HepG2 (cell line): ENCODE results near the gene FLYWCH1. TPM values are rescaled to one million over a fixed set of nuclear protein-coding genes. Genes with fewer than 3 reads are reported as not detected.

Experiments
- ARNTL ChIP-seq: sonication (generic); formaldehyde crosslinking; IDR thresholded peaks from 2 replicates; pipeline ENCODE4 v1.4.0; 2020; ENCODE audit warnings: mild to moderate bottlenecking, missing genetic modification reagents
- CREB1 ChIP-seq, 2 experiments: fragments of 450-650 bp in 1 of 2; IDR thresholded peaks; 2 replicates each; pipeline ENCODE4 v1.6.1; 2016 to 2017; ENCODE audit warnings: control low read depth in 1 of 2, mild to moderate bottlenecking in 1 of 2, missing compliant biosample characterization in 1 of 2, missing genetic modification characterization in 1 of 2
- FOXP1 ChIP-seq, 2 experiments: fragments of 450-650 bp in 1 of 2; IDR thresholded peaks; 2 replicates each; pipeline ENCODE4 v1.6.1; 2017 to 2018; ENCODE audit warnings: antibody characterized with exemption in 1 of 2
- KAT7 ChIP-seq: IDR thresholded peaks from 2 replicates; pipeline ENCODE4 v1.6.1; 2018; ENCODE audit warnings: borderline replicate concordance, missing compliant biosample characterization
- KDM3A ChIP-seq: IDR thresholded peaks from 2 replicates; pipeline ENCODE4 v1.6.1; 2018; ENCODE audit warnings: low read depth, missing compliant biosample characterization
- LRRFIP1 ChIP-seq: sonication (generic); formaldehyde crosslinking; conservative IDR thresholded peaks from 2 replicates; pipeline ENCODE4 v1.4.0; 2020; ENCODE audit warnings: missing genetic modification reagents
- MIER2 ChIP-seq: IDR thresholded peaks from 2 replicates; pipeline ENCODE4 v1.6.1; 2016; ENCODE audit warnings: missing biosample characterization, missing genetic modification reagents
- MYNN ChIP-seq: sonication (generic); formaldehyde crosslinking; IDR thresholded peaks from 2 replicates; pipeline ENCODE4 v1.4.0; 2020; ENCODE audit warnings: mild to moderate bottlenecking, low read depth, missing genetic modification reagents
- SYNCRIP ChIP-seq: fragments of 200-400 bp; formaldehyde crosslinking; IDR thresholded peaks from 2 replicates; pipeline ENCODE4 v1.6.1; 2018; ENCODE audit warnings: mild to moderate bottlenecking, low read depth, low read length; ENCODE audit not compliant: insufficient read depth
- XRCC5 ChIP-seq: fragments of 200-400 bp; formaldehyde crosslinking; optimal IDR thresholded peaks from 2 replicates; pipeline ENCODE3; 2017; ENCODE audit warnings: mild to moderate bottlenecking, low read length
- ZBTB7B ChIP-seq: sonication (generic); formaldehyde crosslinking; IDR thresholded peaks from 2 replicates; pipeline ENCODE4 v1.4.0; 2020; ENCODE audit warnings: missing genetic modification reagents
- ZFX ChIP-seq: sonication (generic); formaldehyde crosslinking; IDR thresholded peaks from 2 replicates; pipeline ENCODE4 v1.4.0; 2020; ENCODE audit warnings: mild to moderate bottlenecking, low read depth, missing genetic modification reagents, moderate library complexity
- ZFY ChIP-seq: sonication (generic); formaldehyde crosslinking; IDR thresholded peaks from 2 replicates; pipeline ENCODE4 v1.4.0; 2020; ENCODE audit warnings: missing genetic modification reagents
- ZNF331 ChIP-seq: sonication (generic); formaldehyde crosslinking; IDR thresholded peaks from 2 replicates; pipeline ENCODE4 v1.4.0; 2020; ENCODE audit warnings: missing genetic modification reagents
- ZNF350 ChIP-seq: sonication (generic); formaldehyde crosslinking; IDR thresholded peaks from 2 replicates; pipeline ENCODE4 v1.4.0; 2020; ENCODE audit warnings: mild to moderate bottlenecking, low read depth, missing genetic modification reagents, borderline replicate concordance
- ZNF501 ChIP-seq: sonication (generic); formaldehyde crosslinking; IDR thresholded peaks from 2 replicates; pipeline ENCODE4 v1.5.1; 2020; ENCODE audit warnings: mild to moderate bottlenecking, moderate library complexity, missing genetic modification reagents
- ZNF768 ChIP-seq: sonication (generic); formaldehyde crosslinking; IDR thresholded peaks from 2 replicates; pipeline ENCODE4 v1.4.0; 2020; ENCODE audit warnings: missing genetic modification reagents
- polyA plus RNA-seq, 8 experiments: library from polyadenylated mRNA; depleted of rRNA in 3 of 8; stranded (reverse) in 7 of 8; unstranded in 1 of 8; fragments of >200 nt; fragmentation: Illumina TruSeq in 4 of 8; extraction: Trizol in 4 of 8; gene quantifications; 2 replicates each; pipeline versions ENCODE4 v1.2.1 to v1.2.3, GENCODE V29; 2011 to 2016; ENCODE audit warnings: low read depth in 4 of 8, missing spikeins in 1 of 8, mixed read lengths in 1 of 8; ENCODE audit not compliant: insufficient read depth in 1 of 8
- total RNA-seq, 5 experiments: library from RNA; depleted of rRNA; stranded (reverse); fragments of >200 nt; fragmentation: Illumina TruSeq; extraction: Trizol; gene quantifications; 2 replicates each; pipeline ENCODE4 v1.2.3, GENCODE V29; 2016; ENCODE audit warnings: low read depth in 1 of 5
- TF ChIP-seq, protein P1 (sequence below): sonication (generic); formaldehyde crosslinking; IDR thresholded peaks from 2 replicates; pipeline ENCODE4 v1.4.0; 2020; ENCODE audit warnings: mild to moderate bottlenecking, missing genetic modification reagents
- TF ChIP-seq, protein P2 (sequence below): sonication (generic); formaldehyde crosslinking; IDR thresholded peaks from 2 replicates; pipeline ENCODE4 v1.8.0; 2022; ENCODE audit warnings: mild to moderate bottlenecking, missing genetic modification reagents; ENCODE audit not compliant: insufficient replicate concordance
- TF ChIP-seq, protein P3 (sequence below): IDR thresholded peaks from 2 replicates; pipeline ENCODE4 v1.6.1; 2016
- TF ChIP-seq, protein P4 (sequence below): sonication (generic); formaldehyde crosslinking; IDR thresholded peaks from 2 replicates; pipeline ENCODE4 v1.8.0; 2022; ENCODE audit warnings: mild to moderate bottlenecking, missing genetic modification reagents, moderate library complexity

Gene FLYWCH1
- total and polyA plus RNA-seq, 2 of the 13 experiments (the other 11 are each of a cell fraction or from before 2014, with no cell fraction given): 7.3 to 12.4 TPM

DNA sequence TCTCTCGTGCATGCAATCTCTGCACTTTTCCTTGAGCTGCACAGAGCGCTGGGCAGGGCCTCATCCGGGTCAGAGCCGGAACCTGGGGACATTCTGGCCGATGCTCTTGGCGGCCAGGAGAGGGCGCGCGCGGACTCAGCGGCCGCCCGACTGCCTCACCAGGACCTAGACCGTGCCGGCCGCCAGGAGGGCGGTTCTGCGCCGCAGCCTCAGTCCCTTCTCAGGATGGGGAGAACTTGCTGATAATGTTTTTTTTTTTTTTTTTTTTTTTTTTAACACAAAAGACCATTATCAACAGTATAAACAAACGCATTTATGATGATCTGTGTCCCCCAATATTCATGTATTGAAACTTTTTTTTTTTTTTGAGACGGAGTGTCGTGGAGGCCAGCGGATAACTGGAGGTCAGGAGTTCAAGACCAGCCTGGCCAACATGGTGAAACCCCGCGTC lies 36.8 kb upstream of the FLYWCH1 start (continued):
- TF ChIP-seq XRCC5 (peak; percentile 78), MYNN (0 out of 2 replicates have a peak, but pooled peaks have one; percentile 47), MIER2 (CRISPR knock-in tag) (0 out of 2 replicates have a peak, but pooled peaks have one; percentile 33), CREB1 (IDR thresholded peaks at IDR 0.05) (no peak), CREB1 (CRISPR knock-in tag; IDR thresholded peaks at IDR 0.05) (no peak), ZNF350 (peak; percentile 30; the same call in 1 of the 2 replicates), ZNF331 (CRISPR knock-in tag) (peak; percentile 34; the same call in 1 of the 2 replicates), KAT7 (peak; percentile 60; the same call in 1 of the 2 replicates), ZNF501 (CRISPR knock-in tag) (peak; percentile 47; the same call in 1 of the 2 replicates), ZNF768 (CRISPR knock-in tag) (peak; percentile 33; the same call in 1 of the 2 replicates), LRRFIP1 (CRISPR knock-in tag) (no peak), KDM3A (CRISPR knock-in tag) (peak; percentile 75; the same call in 1 of the 2 replicates), FOXP1 (IDR thresholded peaks at IDR 0.05) (no peak), FOXP1 (CRISPR knock-in tag; IDR thresholded peaks at IDR 0.05) (no peak), ZFY (CRISPR knock-in tag) (peak; percentile 52; the same call in 1 of the 2 replicates), ZFX (CRISPR knock-in tag) (peak; percentile 64), SYNCRIP (no peak), ZBTB7B (peak; percentile 40; the same call in 1 of the 2 replicates), ARNTL (0 out of 2 replicates have a peak, but pooled peaks have one; percentile 37)
- TF ChIP-seq, protein P1, sequence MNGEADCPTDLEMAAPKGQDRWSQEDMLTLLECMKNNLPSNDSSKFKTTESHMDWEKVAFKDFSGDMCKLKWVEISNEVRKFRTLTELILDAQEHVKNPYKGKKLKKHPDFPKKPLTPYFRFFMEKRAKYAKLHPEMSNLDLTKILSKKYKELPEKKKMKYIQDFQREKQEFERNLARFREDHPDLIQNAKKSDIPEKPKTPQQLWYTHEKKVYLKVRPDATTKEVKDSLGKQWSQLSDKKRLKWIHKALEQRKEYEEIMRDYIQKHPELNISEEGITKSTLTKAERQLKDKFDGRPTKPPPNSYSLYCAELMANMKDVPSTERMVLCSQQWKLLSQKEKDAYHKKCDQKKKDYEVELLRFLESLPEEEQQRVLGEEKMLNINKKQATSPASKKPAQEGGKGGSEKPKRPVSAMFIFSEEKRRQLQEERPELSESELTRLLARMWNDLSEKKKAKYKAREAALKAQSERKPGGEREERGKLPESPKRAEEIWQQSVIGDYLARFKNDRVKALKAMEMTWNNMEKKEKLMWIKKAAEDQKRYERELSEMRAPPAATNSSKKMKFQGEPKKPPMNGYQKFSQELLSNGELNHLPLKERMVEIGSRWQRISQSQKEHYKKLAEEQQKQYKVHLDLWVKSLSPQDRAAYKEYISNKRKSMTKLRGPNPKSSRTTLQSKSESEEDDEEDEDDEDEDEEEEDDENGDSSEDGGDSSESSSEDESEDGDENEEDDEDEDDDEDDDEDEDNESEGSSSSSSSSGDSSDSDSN (CRISPR knock-in tag): peak; percentile 34; the same call in 1 of the 2 replicates
- TF ChIP-seq, protein P2, sequence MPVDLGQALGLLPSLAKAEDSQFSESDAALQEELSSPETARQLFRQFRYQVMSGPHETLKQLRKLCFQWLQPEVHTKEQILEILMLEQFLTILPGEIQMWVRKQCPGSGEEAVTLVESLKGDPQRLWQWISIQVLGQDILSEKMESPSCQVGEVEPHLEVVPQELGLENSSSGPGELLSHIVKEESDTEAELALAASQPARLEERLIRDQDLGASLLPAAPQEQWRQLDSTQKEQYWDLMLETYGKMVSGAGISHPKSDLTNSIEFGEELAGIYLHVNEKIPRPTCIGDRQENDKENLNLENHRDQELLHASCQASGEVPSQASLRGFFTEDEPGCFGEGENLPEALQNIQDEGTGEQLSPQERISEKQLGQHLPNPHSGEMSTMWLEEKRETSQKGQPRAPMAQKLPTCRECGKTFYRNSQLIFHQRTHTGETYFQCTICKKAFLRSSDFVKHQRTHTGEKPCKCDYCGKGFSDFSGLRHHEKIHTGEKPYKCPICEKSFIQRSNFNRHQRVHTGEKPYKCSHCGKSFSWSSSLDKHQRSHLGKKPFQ (CRISPR knock-in tag): no peak
- TF ChIP-seq, protein P3, sequence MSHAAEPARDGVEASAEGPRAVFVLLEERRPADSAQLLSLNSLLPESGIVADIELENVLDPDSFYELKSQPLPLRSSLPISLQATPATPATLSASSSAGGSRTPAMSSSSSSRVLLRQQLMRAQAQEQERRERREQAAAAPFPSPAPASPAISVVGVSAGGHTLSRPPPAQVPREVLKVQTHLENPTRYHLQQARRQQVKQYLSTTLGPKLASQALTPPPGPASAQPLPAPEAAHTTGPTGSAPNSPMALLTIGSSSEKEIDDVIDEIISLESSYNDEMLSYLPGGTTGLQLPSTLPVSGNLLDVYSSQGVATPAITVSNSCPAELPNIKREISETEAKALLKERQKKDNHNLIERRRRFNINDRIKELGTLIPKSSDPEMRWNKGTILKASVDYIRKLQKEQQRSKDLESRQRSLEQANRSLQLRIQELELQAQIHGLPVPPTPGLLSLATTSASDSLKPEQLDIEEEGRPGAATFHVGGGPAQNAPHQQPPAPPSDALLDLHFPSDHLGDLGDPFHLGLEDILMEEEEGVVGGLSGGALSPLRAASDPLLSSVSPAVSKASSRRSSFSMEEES (CRISPR knock-in tag): no peak
- TF ChIP-seq, protein P4, sequence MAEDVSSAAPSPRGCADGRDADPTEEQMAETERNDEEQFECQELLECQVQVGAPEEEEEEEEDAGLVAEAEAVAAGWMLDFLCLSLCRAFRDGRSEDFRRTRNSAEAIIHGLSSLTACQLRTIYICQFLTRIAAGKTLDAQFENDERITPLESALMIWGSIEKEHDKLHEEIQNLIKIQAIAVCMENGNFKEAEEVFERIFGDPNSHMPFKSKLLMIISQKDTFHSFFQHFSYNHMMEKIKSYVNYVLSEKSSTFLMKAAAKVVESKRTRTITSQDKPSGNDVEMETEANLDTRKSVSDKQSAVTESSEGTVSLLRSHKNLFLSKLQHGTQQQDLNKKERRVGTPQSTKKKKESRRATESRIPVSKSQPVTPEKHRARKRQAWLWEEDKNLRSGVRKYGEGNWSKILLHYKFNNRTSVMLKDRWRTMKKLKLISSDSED (CRISPR knock-in tag): no peak
